GM19452 (cell line): Measurements from ENCODE around the gene ABCC2.
A peak's percentile ranks its signal among the peaks of the same experiment; 100 is the strongest.
"Not testable (repeated sequence)": the region's sequence is repeated elsewhere in the genome, so short reads cannot be mapped to it uniquely, and the experiment has no call there.

Source experiments
- ATAC-seq: cut with Tn5 transposase; IDR thresholded peaks from one replicate; pipeline ENCODE4 v1.9.1; 2021; ENCODE audit not compliant: unreplicated experiment

The ABCC2 gene

GRCh38 chr10:99782447-99783286 lies at the start of gene ABCC2:
Gene ABCC2 (plus strand): TSS chr10:99782640. CDS start chr10:99782845, 205 bp downstream.
- ATAC-seq = no peak

GRCh38 chr10:99733366-99733765 lies 49.1 kb upstream of the ABCC2 start:
- no peak for ATAC-seq

- ATAC-seq = not testable (repeated sequence)
Measured at GRCh38 chr10:99734111-99734510, 48.3 kb upstream of the ABCC2 start.

GRCh38 chr10:99740260-99740659 lies 42.2 kb upstream of the ABCC2 start:
- no peak for ATAC-seq

- ATAC-seq = no peak
Measured at GRCh38 chr10:99740933-99741559, 41.4 kb upstream of the ABCC2 start.

- no peak for ATAC-seq
Measured at GRCh38 chr10:99742254-99742653, 40.2 kb upstream of the ABCC2 start.

GRCh38 chr10:99742701-99743100 lies 39.7 kb upstream of the ABCC2 start:
- no peak for ATAC-seq

GRCh38 chr10:99743841-99744240 lies 38.6 kb upstream of the ABCC2 start:
- no peak for ATAC-seq

- ATAC-seq = not testable (repeated sequence)
Measured at GRCh38 chr10:99746166-99746565, 36.3 kb upstream of the ABCC2 start.

- no peak for ATAC-seq
Measured at GRCh38 chr10:99748823-99749451, 33.5 kb upstream of the ABCC2 start.

GRCh38 chr10:99750641-99751040 lies 31.8 kb upstream of the ABCC2 start:
- ATAC-seq = no peak

- ATAC-seq = no peak
Measured at GRCh38 chr10:99754670-99755069, 27.8 kb upstream of the ABCC2 start.

- ATAC-seq = no peak
Measured at GRCh38 chr10:99756159-99756558, 26.3 kb upstream of the ABCC2 start.

GRCh38 chr10:99758211-99758891 lies 24.1 kb upstream of the ABCC2 start:
- no peak for ATAC-seq

GRCh38 chr10:99760321-99760720 lies 22.1 kb upstream of the ABCC2 start:
- ATAC-seq = no peak

- ATAC-seq = no peak
Measured at GRCh38 chr10:99761365-99761764, 21.1 kb upstream of the ABCC2 start.

GRCh38 chr10:99765672-99766301 lies 16.7 kb upstream of the ABCC2 start:
- ATAC-seq = peak; percentile 17

- ATAC-seq = peak; percentile 94
Measured at GRCh38 chr10:99766302-99766681, 16.1 kb upstream of the ABCC2 start.

GRCh38 chr10:99767901-99768300 lies 14.5 kb upstream of the ABCC2 start:
- no peak for ATAC-seq

- no peak for ATAC-seq
Measured at GRCh38 chr10:99768556-99768955, 13.9 kb upstream of the ABCC2 start.

- ATAC-seq = no peak
Measured at GRCh38 chr10:99769706-99770105, 12.7 kb upstream of the ABCC2 start.
